ENCODE results near the gene ANKRD44. TPM values are rescaled to one million over a fixed set of nuclear protein-coding genes. Genes with fewer than 3 reads are reported as not detected.

The ANKRD44 gene
- total RNA-seq, 1 donor from 2014 or later: 8.1 TPM

GRCh38 chr2:196970099-196970498 is 340.5 kb downstream of the ANKRD44 start:
- H3K27ac Mint-ChIP-seq (ENCODE audit: unreplicated experiment): no peak overlapping the region
- DNase-seq (ENCODE audit: low spot score): no peak

DNA sequence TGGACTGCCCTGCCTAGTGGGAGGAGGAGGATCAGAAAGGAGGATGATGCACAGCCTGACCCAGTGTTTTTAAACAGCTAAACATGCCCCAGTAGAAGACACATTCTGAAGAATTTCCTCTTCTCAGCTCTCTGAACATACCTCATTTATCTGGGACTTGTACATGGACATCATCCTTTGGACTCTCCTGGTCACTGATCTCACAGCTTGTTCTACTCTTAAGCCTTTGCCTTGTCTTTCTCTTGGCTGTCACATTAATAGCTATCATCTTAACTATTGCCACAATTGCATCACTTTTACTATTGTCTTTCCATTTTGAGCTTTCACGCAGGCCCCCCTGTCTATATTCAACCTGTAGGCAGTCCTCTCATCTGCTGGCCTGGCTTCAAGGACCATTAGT is 342.1 kb downstream of the ANKRD44 start:
- Mint-ChIP-seq H3K36me3 (ENCODE audit: low read depth, unreplicated experiment) (no peaks in the 10 kb centered on the region), H3K4me1 (ENCODE audit: unreplicated experiment) (peaks cover 13% of the 10 kb centered on the region), H3K9me3 (ENCODE audit: unreplicated experiment) (no peaks in the 10 kb centered on the region), H3K27me3 (ENCODE audit: unreplicated experiment) (no peaks in the 10 kb centered on the region), H3K27ac (ENCODE audit: unreplicated experiment) (no peak overlapping the region), H3K4me3 (ENCODE audit: unreplicated experiment) (no peak overlapping the region)
- no peak for TF ChIP-seq CTCF (IDR thresholded peaks at IDR 0.05; ENCODE audit: unreplicated experiment)
- no peak for DNase-seq (ENCODE audit: low spot score)

More at GRCh38 chr2:196970099-196970498, 340.5 kb downstream of the ANKRD44 start:
- peaks cover 13% of the 10 kb centered on the region for H3K4me1 Mint-ChIP-seq (ENCODE audit: unreplicated experiment)
- no peaks in the 10 kb centered on the region for H3K27me3 Mint-ChIP-seq (ENCODE audit: unreplicated experiment)
- TF ChIP-seq CTCF (IDR thresholded peaks at IDR 0.05; ENCODE audit: unreplicated experiment): no peak
- no peaks in the 10 kb centered on the region for H3K36me3 Mint-ChIP-seq (ENCODE audit: low read depth, unreplicated experiment)
- H3K4me3 Mint-ChIP-seq (ENCODE audit: unreplicated experiment): no peak overlapping the region
- no peaks in the 10 kb centered on the region for H3K9me3 Mint-ChIP-seq (ENCODE audit: unreplicated experiment)

DNA sequence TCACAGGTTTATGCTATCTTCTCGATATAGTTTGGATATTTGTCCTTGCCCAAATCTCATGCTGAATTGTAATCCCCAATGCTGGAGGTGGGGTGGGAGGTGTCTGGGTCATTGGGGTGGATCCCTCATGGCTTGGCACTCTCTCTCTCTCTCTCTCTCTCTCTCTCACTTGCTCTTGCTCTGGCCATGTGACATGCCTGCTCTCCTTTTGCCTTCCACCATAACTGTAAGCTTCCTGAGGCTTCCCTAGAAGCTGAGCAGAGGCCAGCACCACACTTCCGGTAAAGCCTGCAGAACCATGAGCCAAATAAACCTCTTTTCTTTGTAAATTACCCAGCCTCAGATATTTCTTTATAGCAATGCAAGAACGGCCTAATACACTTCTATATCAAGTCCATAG is 342.8 kb downstream of the ANKRD44 start:
- no peak overlapping the region for H3K4me3 Mint-ChIP-seq (ENCODE audit: unreplicated experiment)
- H3K9me3 Mint-ChIP-seq (ENCODE audit: unreplicated experiment): no peaks in the 10 kb centered on the region
- H3K27ac Mint-ChIP-seq (ENCODE audit: unreplicated experiment): no peak overlapping the region
- no peaks in the 10 kb centered on the region for H3K36me3 Mint-ChIP-seq (ENCODE audit: low read depth, unreplicated experiment)
- no peak for DNase-seq (ENCODE audit: low spot score)
- no peaks in the 10 kb centered on the region for H3K27me3 Mint-ChIP-seq (ENCODE audit: unreplicated experiment)
- TF ChIP-seq CTCF (IDR thresholded peaks at IDR 0.05; ENCODE audit: unreplicated experiment): no peak
- H3K4me1 Mint-ChIP-seq (ENCODE audit: unreplicated experiment): peaks cover 13% of the 10 kb centered on the region

DNA sequence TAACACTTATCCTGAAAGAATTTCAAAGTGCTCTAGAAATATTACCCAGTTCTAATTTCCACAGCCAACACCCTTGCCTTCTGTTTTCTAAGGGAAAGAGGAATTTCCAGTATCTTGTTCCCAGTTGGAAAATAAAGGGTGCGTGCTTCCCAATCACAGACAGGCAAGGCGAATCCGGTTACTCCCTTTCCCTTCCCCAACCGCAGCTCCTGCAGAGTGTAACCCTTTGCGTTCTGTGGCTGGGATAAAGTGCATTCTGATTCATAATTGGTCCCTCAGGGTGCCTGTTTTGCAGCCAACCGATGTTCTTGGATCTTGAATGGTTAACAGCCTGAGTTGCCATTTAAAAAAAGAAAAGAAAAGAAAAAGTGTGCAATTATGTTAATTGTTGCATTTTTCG is 343.5 kb downstream of the ANKRD44 start:
- no peak overlapping the region for H3K4me3 Mint-ChIP-seq (ENCODE audit: unreplicated experiment)
- H3K4me1 Mint-ChIP-seq (ENCODE audit: unreplicated experiment): peaks cover 13% of the 10 kb centered on the region
- H3K27ac Mint-ChIP-seq (ENCODE audit: unreplicated experiment): no peak overlapping the region
- no peak for TF ChIP-seq CTCF (IDR thresholded peaks at IDR 0.05; ENCODE audit: unreplicated experiment)
- DNase-seq (ENCODE audit: low spot score): no peak
- H3K27me3 Mint-ChIP-seq (ENCODE audit: unreplicated experiment): no peaks in the 10 kb centered on the region
- no peaks in the 10 kb centered on the region for H3K9me3 Mint-ChIP-seq (ENCODE audit: unreplicated experiment)
- no peaks in the 10 kb centered on the region for H3K36me3 Mint-ChIP-seq (ENCODE audit: low read depth, unreplicated experiment)

GRCh38 chr2:196966061-196966460 is 344.5 kb downstream of the ANKRD44 start:
- Mint-ChIP-seq H3K27ac (ENCODE audit: unreplicated experiment) (no peak overlapping the region), H3K27me3 (ENCODE audit: unreplicated experiment) (no peaks in the 10 kb centered on the region)
- DNase-seq (ENCODE audit: low spot score): no peak

More at GRCh38 chr2:196966061-196966460, 344.5 kb downstream of the ANKRD44 start:
- H3K36me3 Mint-ChIP-seq (ENCODE audit: low read depth, unreplicated experiment): no peaks in the 10 kb centered on the region
- H3K4me3 Mint-ChIP-seq (ENCODE audit: unreplicated experiment): no peak overlapping the region
- H3K9me3 Mint-ChIP-seq (ENCODE audit: unreplicated experiment): no peaks in the 10 kb centered on the region
- H3K4me1 Mint-ChIP-seq (ENCODE audit: unreplicated experiment): peaks cover 13% of the 10 kb centered on the region
- no peak for TF ChIP-seq CTCF (IDR thresholded peaks at IDR 0.05; ENCODE audit: unreplicated experiment)
